Muscle layer of duodenum (tissue), 2 donors: ENCODE data around the gene PLGLB1.
"Not testable (repeated sequence)": the region's sequence is repeated elsewhere in the genome, so short reads cannot be mapped to it uniquely, and the experiment has no call there.

Source experiments
- H3K27ac ChIP-seq: one replicate; pipeline ENCODE4 v1.7.0; 2013; ENCODE audit warnings: mild to moderate bottlenecking, low read length
- H3K27me3 ChIP-seq: one replicate; pipeline ENCODE4 v1.7.0; 2013; ENCODE audit warnings: low read depth, mild to moderate bottlenecking, control low read depth, low read length
- H3K36me3 ChIP-seq, 2 donors: one replicate each; pipeline ENCODE4 v1.7.0; 2013; ENCODE audit warnings: low read length in 2 of 2, control low read depth in 1 of 2, mild to moderate bottlenecking in 1 of 2; ENCODE audit not compliant: insufficient read depth in 2 of 2, control insufficient read depth in 1 of 2
- H3K4me1 ChIP-seq, 2 donors: one replicate each; pipeline ENCODE4 v1.7.0; 2013; ENCODE audit warnings: low read length in 2 of 2, mild to moderate bottlenecking in 2 of 2, control low read depth in 1 of 2, moderate library complexity in 1 of 2; ENCODE audit not compliant: insufficient read depth in 2 of 2, control insufficient read depth in 1 of 2
- H3K4me3 ChIP-seq, 2 donors: one replicate each; pipeline ENCODE4 v1.7.0; 2013; ENCODE audit warnings: low read length in 2 of 2, low read depth in 1 of 2, mild to moderate bottlenecking in 1 of 2
- H3K9me3 ChIP-seq, 2 donors: one replicate each; pipeline ENCODE4 v1.7.0; 2013; ENCODE audit warnings: low read length in 2 of 2, control low read depth in 1 of 2, mild to moderate bottlenecking in 1 of 2; ENCODE audit not compliant: control insufficient read depth in 1 of 2
- donor health status: healthy.

PLGLB1 gene

GRCh38 chr2:87023988-87024615, 2.5 kb upstream of the PLGLB1 start:
- H3K27me3 ChIP-seq, H3K9me3 ChIP-seq, H3K27ac ChIP-seq, H3K4me1 ChIP-seq, H3K4me3 ChIP-seq, H3K36me3 ChIP-seq: not testable (repeated sequence)

GRCh38 chr2:87021043-87021442, 601 bp downstream of the PLGLB1 start:
- not testable (repeated sequence) for H3K27ac ChIP-seq, H3K4me1 ChIP-seq, H3K27me3 ChIP-seq, H3K9me3 ChIP-seq, H3K36me3 ChIP-seq, H3K4me3 ChIP-seq

GRCh38 chr2:87019053-87019452, 2.6 kb downstream of the PLGLB1 start:
- H3K4me1 ChIP-seq, H3K36me3 ChIP-seq, H3K27ac ChIP-seq, H3K9me3 ChIP-seq, H3K4me3 ChIP-seq, H3K27me3 ChIP-seq: not testable (repeated sequence)

GRCh38 chr2:87014489-87015169, 7.0 kb downstream of the PLGLB1 start:
- not testable (repeated sequence) for H3K9me3 ChIP-seq, H3K4me3 ChIP-seq, H3K36me3 ChIP-seq, H3K4me1 ChIP-seq, H3K27me3 ChIP-seq, H3K27ac ChIP-seq

GRCh38 chr2:87004398-87004797, 17.2 kb downstream of the PLGLB1 start:
- not testable (repeated sequence) for H3K4me3 ChIP-seq, H3K4me1 ChIP-seq, H3K9me3 ChIP-seq, H3K36me3 ChIP-seq, H3K27ac ChIP-seq, H3K27me3 ChIP-seq
